ENCODE measurements around the gene PIEZO1. TPM values are rescaled to one million over a fixed set of nuclear protein-coding genes. Genes with fewer than 3 reads are reported as not detected.
A peak's percentile ranks its signal among the peaks of the same experiment; 100 is the strongest.

PIEZO1 gene
- total and polyA plus RNA-seq, 9 of the 15 experiments (the other 6 are each of a cell fraction or from before 2014, with no cell fraction given), result 3.6 to 432 (median 131) TPM

DNA sequence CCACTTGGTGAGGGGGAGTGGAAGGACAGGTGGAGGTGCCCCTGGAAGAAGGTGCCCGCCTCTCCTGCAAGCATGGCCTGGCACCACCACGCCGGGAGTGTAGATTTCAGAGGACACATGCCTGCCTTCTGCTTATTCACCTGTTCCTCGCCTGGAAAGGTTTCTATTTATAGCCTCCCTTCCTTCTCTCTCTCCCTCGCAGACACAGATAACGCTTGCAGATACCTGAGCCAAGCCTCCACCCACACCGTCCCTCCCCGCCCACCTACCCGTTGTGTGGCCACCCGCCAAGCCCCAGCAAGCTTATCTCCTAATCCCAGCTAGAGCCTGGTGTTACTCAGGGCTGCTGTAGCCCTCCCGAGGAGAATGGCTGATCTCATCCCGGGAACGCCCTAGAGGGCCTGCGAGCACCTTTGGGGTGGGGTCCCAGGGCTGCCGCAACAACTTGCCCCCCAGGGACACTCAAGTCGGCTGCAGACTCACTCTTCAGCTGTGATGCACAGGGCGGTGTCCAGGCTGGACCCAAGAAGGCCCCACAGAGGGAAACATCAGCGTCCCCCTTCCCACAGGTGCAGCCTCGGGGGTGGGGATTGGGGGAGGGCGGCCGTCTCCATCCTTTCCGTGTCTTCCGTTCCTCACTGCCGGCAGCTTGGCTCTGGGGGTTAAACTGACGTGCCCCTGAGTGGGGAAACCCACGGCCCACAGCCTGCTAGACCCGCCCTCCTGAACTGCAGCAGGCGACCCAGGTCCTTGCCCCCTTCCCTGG, 96.8 kb downstream of the PIEZO1 start (continued):
- TF ChIP-seq, protein P1, sequence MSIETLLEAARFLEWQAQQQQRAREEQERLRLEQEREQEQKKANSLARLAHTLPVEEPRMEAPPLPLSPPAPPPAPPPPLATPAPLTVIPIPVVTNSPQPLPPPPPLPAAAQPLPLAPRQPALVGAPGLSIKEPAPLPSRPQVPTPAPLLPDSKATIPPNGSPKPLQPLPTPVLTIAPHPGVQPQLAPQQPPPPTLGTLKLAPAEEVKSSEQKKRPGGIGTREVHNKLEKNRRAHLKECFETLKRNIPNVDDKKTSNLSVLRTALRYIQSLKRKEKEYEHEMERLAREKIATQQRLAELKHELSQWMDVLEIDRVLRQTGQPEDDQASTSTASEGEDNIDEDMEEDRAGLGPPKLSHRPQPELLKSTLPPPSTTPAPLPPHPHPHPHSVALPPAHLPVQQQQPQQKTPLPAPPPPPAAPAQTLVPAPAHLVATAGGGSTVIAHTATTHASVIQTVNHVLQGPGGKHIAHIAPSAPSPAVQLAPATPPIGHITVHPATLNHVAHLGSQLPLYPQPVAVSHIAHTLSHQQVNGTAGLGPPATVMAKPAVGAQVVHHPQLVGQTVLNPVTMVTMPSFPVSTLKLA (conservative IDR thresholded peaks at IDR 0.05), result peak in 1 of 2 experiments; percentile 77; a peak in 3 of 4 replicates
- TF ChIP-seq ZNF133 (CRISPR knock-in tag; IDR thresholded peaks at IDR 0.05) (no peak), ARHGAP35 (IDR thresholded peaks at IDR 0.05; ENCODE audit: partially characterized antibody) (peak; percentile 81), GTF2F1 (IDR thresholded peaks at IDR 0.05; ENCODE audit: low read depth, low read length) (0 out of 2 replicates have a peak, but pooled peaks have one; percentile 57), ZBTB7A (IDR thresholded peaks at IDR 0.05; ENCODE audit: borderline replicate concordance, control insufficient read depth, low read depth, low read length) (peak; percentile 100), ARNT (IDR thresholded peaks at IDR 0.05) (peak; percentile 33 to 90; a peak in 2 of 4 replicates), ZNF354B (CRISPR knock-in tag; IDR thresholded peaks at IDR 0.05) (no peak), ZNF695 (CRISPR knock-in tag; IDR thresholded peaks at IDR 0.05) (no peak), ZNF316 (IDR thresholded peaks at IDR 0.05) (no peak), TAF7 (tag; IDR thresholded peaks at IDR 0.05) (no peak), HNRNPL (IDR thresholded peaks at IDR 0.05; ENCODE audit: low read depth, low read length) (peak; percentile 78; the same call in 1 of the 2 replicates), ZNF766 (CRISPR knock-in tag; conservative IDR thresholded peaks at IDR 0.05) (peak; percentile 60; the same call in 1 of the 2 replicates), STAG1 (CRISPR knock-in tag; IDR thresholded peaks at IDR 0.05; ENCODE audit: borderline replicate concordance) (no peak), SMARCA5 (IDR thresholded peaks at IDR 0.05) (no peak), SRSF7 (optimal IDR thresholded peaks at IDR 0.05; ENCODE audit: low read depth, low read length) (no peak), ZNF699 (CRISPR knock-in tag; IDR thresholded peaks at IDR 0.05; ENCODE audit: insufficient replicate concordance) (no peak), CTBP1 (IDR thresholded peaks at IDR 0.05; ENCODE audit: borderline replicate concordance) (peak; percentile 100)
- TF ChIP-seq, protein P2, sequence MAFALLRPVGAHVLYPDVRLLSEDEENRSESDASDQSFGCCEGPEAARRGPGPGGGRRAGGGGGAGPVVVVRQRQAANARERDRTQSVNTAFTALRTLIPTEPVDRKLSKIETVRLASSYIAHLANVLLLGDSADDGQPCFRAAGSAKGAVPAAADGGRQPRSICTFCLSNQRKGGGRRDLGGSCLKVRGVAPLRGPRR (CRISPR knock-in tag; IDR thresholded peaks at IDR 0.05), result no peak
- TF ChIP-seq, protein P3, sequence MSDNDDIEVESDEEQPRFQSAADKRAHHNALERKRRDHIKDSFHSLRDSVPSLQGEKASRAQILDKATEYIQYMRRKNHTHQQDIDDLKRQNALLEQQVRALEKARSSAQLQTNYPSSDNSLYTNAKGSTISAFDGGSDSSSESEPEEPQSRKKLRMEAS (CRISPR knock-in tag; IDR thresholded peaks at IDR 0.05), result peak; percentile 40; the same call in 1 of the 2 replicates
- TF ChIP-seq, protein P4, sequence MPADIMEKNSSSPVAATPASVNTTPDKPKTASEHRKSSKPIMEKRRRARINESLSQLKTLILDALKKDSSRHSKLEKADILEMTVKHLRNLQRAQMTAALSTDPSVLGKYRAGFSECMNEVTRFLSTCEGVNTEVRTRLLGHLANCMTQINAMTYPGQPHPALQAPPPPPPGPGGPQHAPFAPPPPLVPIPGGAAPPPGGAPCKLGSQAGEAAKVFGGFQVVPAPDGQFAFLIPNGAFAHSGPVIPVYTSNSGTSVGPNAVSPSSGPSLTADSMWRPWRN (IDR thresholded peaks at IDR 0.05; ENCODE audit: low read depth), result peak; percentile 80
- TF ChIP-seq, protein P5, sequence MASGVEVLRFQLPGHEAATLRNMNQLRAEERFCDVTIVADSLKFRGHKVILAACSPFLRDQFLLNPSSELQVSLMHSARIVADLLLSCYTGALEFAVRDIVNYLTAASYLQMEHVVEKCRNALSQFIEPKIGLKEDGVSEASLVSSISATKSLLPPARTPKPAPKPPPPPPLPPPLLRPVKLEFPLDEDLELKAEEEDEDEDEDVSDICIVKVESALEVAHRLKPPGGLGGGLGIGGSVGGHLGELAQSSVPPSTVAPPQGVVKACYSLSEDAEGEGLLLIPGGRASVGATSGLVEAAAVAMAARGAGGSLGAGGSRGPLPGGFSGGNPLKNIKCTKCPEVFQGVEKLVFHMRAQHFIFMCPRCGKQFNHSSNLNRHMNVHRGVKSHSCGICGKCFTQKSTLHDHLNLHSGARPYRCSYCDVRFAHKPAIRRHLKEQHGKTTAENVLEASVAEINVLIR (CRISPR knock-in tag; IDR thresholded peaks at IDR 0.05), result no peak
